ENCODE results near the gene TUBA1B. TPM values are rescaled to one million over a fixed set of nuclear protein-coding genes. Genes with fewer than 3 reads are reported as not detected.

The TUBA1B gene
- total and polyA plus RNA-seq, 9 donors: 792 to 1,222 (median 1,099) TPM

- Histone ChIP-seq H3K27ac (ENCODE audit: low read length) (peak overlapping the region; percentile 67), H3K9me3 (replicated peaks; ENCODE audit: control insufficient read depth, low read depth, low read length) (no peaks in the 10 kb centered on the region), H3K4me3 (ENCODE audit: low read length) (no peak overlapping the region), H3K36me3 (ENCODE audit: control insufficient read depth, insufficient read depth, low read length) (no peaks in the 10 kb centered on the region), H3K4me1 (ENCODE audit: control insufficient read depth, insufficient read depth, low read length) (peaks cover 8% of the 10 kb centered on the region), H3K27me3 (ENCODE audit: control insufficient read depth, insufficient read depth, low read length) (no peaks in the 10 kb centered on the region)
- DNase-seq: peak; percentile 84
- 78% methylated on average over 1 of the region's 1 CpG for WGBS (ENCODE audit: insufficient coverage)
Observed at GRCh38 chr12:49079793-49080192, 51.4 kb downstream of the TUBA1B start.

Other genes with a start within 250 kb of the TUBA1B start
- gene FKBP11, start 205.9 kb downstream of the TUBA1B start, total RNA-seq: 18.6 TPM
- gene FKBP11, start 205.9 kb downstream of the TUBA1B start, polyA plus RNA-seq (ENCODE audit: insufficient read depth in 1 of 8, insufficient read length in 8 of 8, low replicate concordance in 1 of 8): 10 to 100 TPM; 18.3 to 37.3 (median 24.8) TPM
- gene ARF3, start 173.9 kb downstream of the TUBA1B start, total RNA-seq: 19.9 TPM
- gene ARF3, start 173.9 kb downstream of the TUBA1B start, polyA plus RNA-seq (ENCODE audit: insufficient read depth in 1 of 8, insufficient read length in 8 of 8, low replicate concordance in 1 of 8): 10 to 100 TPM; 40.8 to 63.3 (median 51.4) TPM
- 1.1 TPM for gene WNT10B, start 159.7 kb downstream of the TUBA1B start, total RNA-seq
- gene WNT10B, start 159.7 kb downstream of the TUBA1B start, polyA plus RNA-seq (ENCODE audit: insufficient read depth in 1 of 8, insufficient read length in 8 of 8, low replicate concordance in 1 of 8): 1 to 10 TPM in 7 of 8 donors, under 1 TPM in 1; 0.45 to 3.5 (median 1.2) TPM
- gene WNT1, start 153.1 kb downstream of the TUBA1B start, total RNA-seq: not detected
- under 1 TPM in 5 of 8 donors, not detected in 3; 0.14 to 0.21 (median 0.17) TPM for gene WNT1, start 153.1 kb downstream of the TUBA1B start, polyA plus RNA-seq (ENCODE audit: insufficient read depth in 1 of 8, insufficient read length in 8 of 8, low replicate concordance in 1 of 8)
- gene DDN, start 132.0 kb downstream of the TUBA1B start, total RNA-seq: 19.2 TPM
- 10 to 100 TPM; 10.2 to 30.4 (median 14.2) TPM for gene DDN, start 132.0 kb downstream of the TUBA1B start, polyA plus RNA-seq (ENCODE audit: insufficient read depth in 1 of 8, insufficient read length in 8 of 8, low replicate concordance in 1 of 8)
- gene PRKAG1, start 112.6 kb downstream of the TUBA1B start, total RNA-seq: 60.3 TPM
- gene PRKAG1, start 112.6 kb downstream of the TUBA1B start, polyA plus RNA-seq (ENCODE audit: insufficient read depth in 1 of 8, insufficient read length in 8 of 8, low replicate concordance in 1 of 8): 10 to 100 TPM; 53.8 to 72.0 (median 61.0) TPM
- gene KMT2D, start 70.6 kb downstream of the TUBA1B start, total RNA-seq: 25.6 TPM
- 10 to 100 TPM; 31.2 to 58.0 (median 47.0) TPM for gene KMT2D, start 70.6 kb downstream of the TUBA1B start, polyA plus RNA-seq (ENCODE audit: insufficient read depth in 1 of 8, insufficient read length in 8 of 8, low replicate concordance in 1 of 8)
- gene RHEBL1, start 61.4 kb downstream of the TUBA1B start, total RNA-seq: 1.2 TPM
- 1 to 10 TPM; 1.5 to 3.4 (median 1.9) TPM for gene RHEBL1, start 61.4 kb downstream of the TUBA1B start, polyA plus RNA-seq (ENCODE audit: insufficient read depth in 1 of 8, insufficient read length in 8 of 8, low replicate concordance in 1 of 8)
- 1.1 TPM for gene DHH, start 36.6 kb downstream of the TUBA1B start, total RNA-seq
- gene DHH, start 36.6 kb downstream of the TUBA1B start, polyA plus RNA-seq (ENCODE audit: insufficient read depth in 1 of 8, insufficient read length in 8 of 8, low replicate concordance in 1 of 8): 1 to 10 TPM in 5 of 8 donors, under 1 TPM in 3; 0.42 to 3.4 (median 1.2) TPM
- gene LMBR1L, start 20.5 kb downstream of the TUBA1B start, total RNA-seq: 30.2 TPM
- gene LMBR1L, start 20.5 kb downstream of the TUBA1B start, polyA plus RNA-seq (ENCODE audit: insufficient read depth in 1 of 8, insufficient read length in 8 of 8, low replicate concordance in 1 of 8): 10 to 100 TPM; 33.6 to 53.1 (median 39.9) TPM
- gene TUBA1A, start 57.7 kb upstream of the TUBA1B start, total RNA-seq: 679 TPM
- 100 to 1,000 TPM; 717 to 946 (median 807) TPM for gene TUBA1A, start 57.7 kb upstream of the TUBA1B start, polyA plus RNA-seq (ENCODE audit: insufficient read depth in 1 of 8, insufficient read length in 8 of 8, low replicate concordance in 1 of 8)
- gene TUBA1C, start 133.7 kb upstream of the TUBA1B start, total RNA-seq: 48.5 TPM
- gene TUBA1C, start 133.7 kb upstream of the TUBA1B start, polyA plus RNA-seq (ENCODE audit: insufficient read depth in 1 of 8, insufficient read length in 8 of 8, low replicate concordance in 1 of 8): 100 to 1,000 TPM in 1 of 8 donors, 10 to 100 TPM in 7; 59.1 to 101 (median 84.0) TPM
- 1.4 TPM for gene PRPH, start 163.8 kb upstream of the TUBA1B start, total RNA-seq
- 1 to 10 TPM; 1.3 to 3.5 (median 2.4) TPM for gene PRPH, start 163.8 kb upstream of the TUBA1B start, polyA plus RNA-seq (ENCODE audit: insufficient read depth in 1 of 8, insufficient read length in 8 of 8, low replicate concordance in 1 of 8)
- 6.9 TPM for gene TROAP, start 191.9 kb upstream of the TUBA1B start, total RNA-seq
- 10 to 100 TPM; 10.8 to 18.2 (median 12.5) TPM for gene TROAP, start 191.9 kb upstream of the TUBA1B start, polyA plus RNA-seq (ENCODE audit: insufficient read depth in 1 of 8, insufficient read length in 8 of 8, low replicate concordance in 1 of 8)
- gene C1QL4, start 205.8 kb upstream of the TUBA1B start, total RNA-seq: 0.27 TPM
- gene C1QL4, start 205.8 kb upstream of the TUBA1B start, polyA plus RNA-seq (ENCODE audit: insufficient read depth in 1 of 8, insufficient read length in 8 of 8, low replicate concordance in 1 of 8): under 1 TPM in 6 of 8 donors, not detected in 2; 0.05 to 0.15 (median 0.09) TPM
- gene DNAJC22, start 215.5 kb upstream of the TUBA1B start, total RNA-seq: 0.04 TPM
- 1 to 10 TPM in 1 of 8 donors, under 1 TPM in 7; 0.02 to 2.5 (median 0.15) TPM for gene DNAJC22, start 215.5 kb upstream of the TUBA1B start, polyA plus RNA-seq (ENCODE audit: insufficient read depth in 1 of 8, insufficient read length in 8 of 8, low replicate concordance in 1 of 8)
- gene SPATS2, start 236.1 kb upstream of the TUBA1B start, total RNA-seq: 18.8 TPM
- gene SPATS2, start 236.1 kb upstream of the TUBA1B start, polyA plus RNA-seq (ENCODE audit: insufficient read depth in 1 of 8, insufficient read length in 8 of 8, low replicate concordance in 1 of 8): 10 to 100 TPM; 24.2 to 42.1 (median 29.6) TPM